MM.1S (cell line): ENCODE data around the gene AKAP6.

ENCODE experiments used
- EZH2 ChIP-seq: fragments of 300-600 bp; sonication (generic); optimal IDR thresholded peaks from 2 replicates; pipeline ENCODE3; 2017; ENCODE audit warnings: low read depth, mild to moderate bottlenecking, antibody characterized with exemption, low read length, mixed read lengths
- TF ChIP-seq, protein P1 (sequence below): fragments of 300-600 bp; sonication (generic); IDR thresholded peaks from 2 replicates; pipeline ENCODE4 v1.5.1; 2016; ENCODE audit warnings: antibody characterized with exemption, low read length, mixed read lengths

- TF ChIP-seq, protein P1, sequence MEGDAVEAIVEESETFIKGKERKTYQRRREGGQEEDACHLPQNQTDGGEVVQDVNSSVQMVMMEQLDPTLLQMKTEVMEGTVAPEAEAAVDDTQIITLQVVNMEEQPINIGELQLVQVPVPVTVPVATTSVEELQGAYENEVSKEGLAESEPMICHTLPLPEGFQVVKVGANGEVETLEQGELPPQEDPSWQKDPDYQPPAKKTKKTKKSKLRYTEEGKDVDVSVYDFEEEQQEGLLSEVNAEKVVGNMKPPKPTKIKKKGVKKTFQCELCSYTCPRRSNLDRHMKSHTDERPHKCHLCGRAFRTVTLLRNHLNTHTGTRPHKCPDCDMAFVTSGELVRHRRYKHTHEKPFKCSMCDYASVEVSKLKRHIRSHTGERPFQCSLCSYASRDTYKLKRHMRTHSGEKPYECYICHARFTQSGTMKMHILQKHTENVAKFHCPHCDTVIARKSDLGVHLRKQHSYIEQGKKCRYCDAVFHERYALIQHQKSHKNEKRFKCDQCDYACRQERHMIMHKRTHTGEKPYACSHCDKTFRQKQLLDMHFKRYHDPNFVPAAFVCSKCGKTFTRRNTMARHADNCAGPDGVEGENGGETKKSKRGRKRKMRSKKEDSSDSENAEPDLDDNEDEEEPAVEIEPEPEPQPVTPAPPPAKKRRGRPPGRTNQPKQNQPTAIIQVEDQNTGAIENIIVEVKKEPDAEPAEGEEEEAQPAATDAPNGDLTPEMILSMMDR: no peak
- TF ChIP-seq EZH2: no peak
Observed at GRCh38 chr14:32330351-32331111, 1.4 kb downstream of the AKAP6 start.
